SU-DHL-6 (cell line): ENCODE results near the gene CAPN9.

Experiments
- CTCF ChIP-seq: fragments of 200-600 bp; sonication (generic); IDR thresholded peaks from one replicate; pipeline ENCODE4 v1.5.1; 2017; ENCODE audit warnings: antibody characterized with exemption, mild to moderate bottlenecking, low read length, moderate library complexity; ENCODE audit not compliant: insufficient read depth, poor library complexity, severe bottlenecking
- EZH2phosphoT487 ChIP-seq: fragments of 200-600 bp; sonication (generic), shearing (Covaris generic); conservative IDR thresholded peaks from 2 replicates; pipeline ENCODE4 v1.6.1; 2018; ENCODE audit warnings: mild to moderate bottlenecking, antibody characterized with exemption, low read length, moderate library complexity, mixed read lengths

GRCh38 chr1:230828421-230828820 lies 81.2 kb downstream of the CAPN9 start:
- TF ChIP-seq CTCF (no peak), EZH2phosphoT487 (no peak)
